ENCODE data around the gene HS3ST3A1.

- TF ChIP-seq CTCF (IDR thresholded peaks at IDR 0.05) (no peak), POLR2A (IDR thresholded peaks at IDR 0.05) (no peak), EP300 (IDR thresholded peaks at IDR 0.05) (no peak), POLR2AphosphoS5 (IDR thresholded peaks at IDR 0.05) (no peak)
These were observed 39.4 kb downstream of the HS3ST3A1 start for GRCh38 chr17:13562271-13562800.

Data from sigmoid colon (tissue), 4 donors.